Anterior cingulate cortex (tissue), 58 donors: Measurements from ENCODE around the gene UROC1.

Experiments
- DNase-seq, 58 donors: peaks; one replicate each; lab custom pipeline; 2025; lab: John Stamatoyannopoulos, UW

The UROC1 gene

GRCh38 chr3:126499401-126499800 is 18.2 kb downstream of the UROC1 start:
- DNase-seq, result no peak

GRCh38 chr3:126498929-126499328 is 18.6 kb downstream of the UROC1 start:
- no peak for DNase-seq

GRCh38 chr3:126498461-126498860 is 19.1 kb downstream of the UROC1 start:
- DNase-seq, result no peak

GRCh38 chr3:126497956-126498355 is 19.6 kb downstream of the UROC1 start:
- no peak for DNase-seq

GRCh38 chr3:126496894-126497850 is 20.4 kb downstream of the UROC1 start:
- no peak for DNase-seq

- no peak for DNase-seq
These were observed 21.8 kb downstream of the UROC1 start for GRCh38 chr3:126495786-126496185.

GRCh38 chr3:126494970-126495230 is 22.7 kb downstream of the UROC1 start:
- DNase-seq, result no peak

- DNase-seq, result peak in 12 of 58 donors; percentile 10 to 47 (median 30)
These were observed 23.2 kb downstream of the UROC1 start for GRCh38 chr3:126494204-126494969.

GRCh38 chr3:126493739-126494138 is 23.8 kb downstream of the UROC1 start:
- peak in 5 of 58 donors; percentile 7 to 32 (median 10) for DNase-seq

GRCh38 chr3:126493051-126493450 is 24.5 kb downstream of the UROC1 start:
- DNase-seq, result no peak

- no peak for DNase-seq
These were observed 26.2 kb downstream of the UROC1 start for GRCh38 chr3:126491221-126492013.

GRCh38 chr3:126490619-126491018 is 27.0 kb downstream of the UROC1 start:
- no peak for DNase-seq

GRCh38 chr3:126488886-126489569 is 28.5 kb downstream of the UROC1 start:
- no peak for DNase-seq

GRCh38 chr3:126488185-126488584 is 29.4 kb downstream of the UROC1 start:
- no peak for DNase-seq

GRCh38 chr3:126487151-126487771 is 30.3 kb downstream of the UROC1 start:
- DNase-seq, result peak in 9 of 58 donors; percentile 15 to 39 (median 24)

- DNase-seq, result no peak
These were observed 31.2 kb downstream of the UROC1 start for GRCh38 chr3:126486360-126486847.

GRCh38 chr3:126485956-126486355 is 31.6 kb downstream of the UROC1 start:
- DNase-seq, result no peak

GRCh38 chr3:126485176-126485897 is 32.2 kb downstream of the UROC1 start:
- no peak for DNase-seq

- DNase-seq, result no peak
These were observed 32.9 kb downstream of the UROC1 start for GRCh38 chr3:126484662-126485061.
